Right atrium auricular region (tissue), 2 donors: ENCODE results near the gene GOLIM4. TPM values are rescaled to one million over a fixed set of nuclear protein-coding genes. Genes with fewer than 3 reads are reported as not detected.

ENCODE experiments used
- DNase-seq: peaks from one replicate; pipeline ENCODE4 v3.0.0-alpha.2; 2019; ENCODE audit warnings: low spot score
- H3K27ac ChIP-seq, 2 donors: fragments of 200-600 bp; sonication (generic); 1 replicate in 1 of 2; 2 replicates in 1 of 2; pipeline ENCODE4 v1.5.1; 2016 to 2019
- H3K27me3 ChIP-seq, 2 donors: fragments of 200-600 bp; sonication (generic); one replicate each; pipeline versions ENCODE4 v1.5.1 to v1.6.0; 2017 to 2019
- H3K36me3 ChIP-seq: fragments of 200-600 bp; sonication (generic); one replicate; pipeline ENCODE4 v1.5.1; 2016
- H3K4me1 ChIP-seq, 2 donors: fragments of 200-600 bp; sonication (generic); one replicate each; pipeline versions ENCODE4 v1.5.1 to v1.6.0; 2017 to 2019
- H3K4me3 ChIP-seq, 2 donors: fragments of 200-600 bp; sonication (generic); 1 replicate in 1 of 2; 2 replicates in 1 of 2; pipeline ENCODE4 v1.5.1; 2017 to 2019; ENCODE audit warnings: mild to moderate bottlenecking in 1 of 2, moderate library complexity in 1 of 2
- H3K9me3 ChIP-seq, 2 donors: fragments of 200-600 bp; sonication (generic); one replicate each; pipeline ENCODE4 v1.5.1; 2019
- total RNA-seq, 2 donors: library from RNA; depleted of rRNA; stranded (reverse); fragments of >200 nt; gene quantifications; one replicate each; pipeline ENCODE4 v1.1.0, GENCODE V29; 2016
- TF ChIP-seq, protein P1 (sequence below), 2 donors: fragments of 200-600 bp; sonication (generic); IDR thresholded peaks; one replicate each; pipeline ENCODE4 v1.5.1; 2019; ENCODE audit warnings: antibody characterized with exemption in 2 of 2

GOLIM4 gene
- total RNA-seq, 2 donors from 2014 or later = 56.0 to 63.7 TPM

- Histone ChIP-seq H3K27ac (no peak overlapping the region), H3K4me1 (no peaks in the 10 kb centered on the region), H3K9me3 (peaks cover 0 to 10% of the 10 kb centered on the region in 2 donors), H3K4me3 (no peak overlapping the region), H3K36me3 (no peaks in the 10 kb centered on the region), H3K27me3 (no peaks in the 10 kb centered on the region)
- no peak for DNase-seq
- TF ChIP-seq, protein P1, sequence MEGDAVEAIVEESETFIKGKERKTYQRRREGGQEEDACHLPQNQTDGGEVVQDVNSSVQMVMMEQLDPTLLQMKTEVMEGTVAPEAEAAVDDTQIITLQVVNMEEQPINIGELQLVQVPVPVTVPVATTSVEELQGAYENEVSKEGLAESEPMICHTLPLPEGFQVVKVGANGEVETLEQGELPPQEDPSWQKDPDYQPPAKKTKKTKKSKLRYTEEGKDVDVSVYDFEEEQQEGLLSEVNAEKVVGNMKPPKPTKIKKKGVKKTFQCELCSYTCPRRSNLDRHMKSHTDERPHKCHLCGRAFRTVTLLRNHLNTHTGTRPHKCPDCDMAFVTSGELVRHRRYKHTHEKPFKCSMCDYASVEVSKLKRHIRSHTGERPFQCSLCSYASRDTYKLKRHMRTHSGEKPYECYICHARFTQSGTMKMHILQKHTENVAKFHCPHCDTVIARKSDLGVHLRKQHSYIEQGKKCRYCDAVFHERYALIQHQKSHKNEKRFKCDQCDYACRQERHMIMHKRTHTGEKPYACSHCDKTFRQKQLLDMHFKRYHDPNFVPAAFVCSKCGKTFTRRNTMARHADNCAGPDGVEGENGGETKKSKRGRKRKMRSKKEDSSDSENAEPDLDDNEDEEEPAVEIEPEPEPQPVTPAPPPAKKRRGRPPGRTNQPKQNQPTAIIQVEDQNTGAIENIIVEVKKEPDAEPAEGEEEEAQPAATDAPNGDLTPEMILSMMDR (IDR thresholded peaks at IDR 0.05) = no peak
These were observed 92.8 kb downstream of the GOLIM4 start for GRCh38 chr3:168002786-168003368.

DNA sequence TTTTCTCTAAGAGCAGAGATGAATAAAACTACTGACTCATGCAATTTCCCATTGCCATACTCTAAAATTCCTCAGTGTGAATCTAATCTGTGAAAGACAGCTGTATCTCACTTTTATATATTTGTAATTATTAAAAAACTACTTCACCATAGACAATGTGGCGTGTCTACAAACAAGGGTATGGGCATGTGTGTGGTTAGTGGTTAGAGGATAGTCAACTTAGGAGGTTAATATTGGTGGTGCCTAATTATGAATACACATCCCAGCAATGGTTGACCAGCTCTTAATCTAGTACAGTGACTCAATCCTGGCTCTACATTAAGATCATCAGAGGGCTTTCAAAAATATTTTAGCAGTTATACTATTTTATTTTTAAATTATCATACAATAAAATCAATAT is 94.5 kb downstream of the GOLIM4 start:
- H3K9me3 ChIP-seq = peaks cover 0 to 10% of the 10 kb centered on the region in 2 donors
- H3K27ac ChIP-seq = no peak overlapping the region
- no peak for DNase-seq
- H3K4me3 ChIP-seq = no peak overlapping the region
- H3K27me3 ChIP-seq = no peaks in the 10 kb centered on the region
- no peaks in the 10 kb centered on the region for H3K4me1 ChIP-seq
- TF ChIP-seq, protein P1 (IDR thresholded peaks at IDR 0.05) = no peak
- no peaks in the 10 kb centered on the region for H3K36me3 ChIP-seq

DNA sequence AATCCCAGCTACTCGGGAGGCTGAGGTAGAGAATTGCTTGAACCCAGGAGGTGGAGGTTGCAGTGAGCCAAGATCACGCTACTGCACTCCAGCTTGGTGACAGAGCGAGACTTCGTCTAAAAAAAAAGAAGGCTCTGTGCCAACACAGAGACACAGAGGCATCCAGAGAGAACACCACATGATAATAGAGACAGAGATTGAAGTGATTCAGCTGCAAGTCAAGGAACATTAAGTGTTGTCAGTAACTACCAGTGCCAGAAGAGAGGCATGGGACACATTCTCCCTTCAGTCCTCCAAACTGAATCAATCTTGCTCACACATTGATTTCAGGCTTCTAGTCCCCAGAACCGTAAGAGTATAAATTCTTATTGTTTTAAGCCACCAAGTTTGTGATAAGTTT is 97.5 kb downstream of the GOLIM4 start:
- Histone ChIP-seq H3K4me3 (no peak overlapping the region), H3K36me3 (no peaks in the 10 kb centered on the region), H3K9me3 (peaks cover 0 to 8% of the 10 kb centered on the region in 2 donors), H3K27ac (no peak overlapping the region), H3K27me3 (no peaks in the 10 kb centered on the region), H3K4me1 (no peaks in the 10 kb centered on the region)
- DNase-seq = no peak
- TF ChIP-seq, protein P1 (IDR thresholded peaks at IDR 0.05) = no peak

DNA sequence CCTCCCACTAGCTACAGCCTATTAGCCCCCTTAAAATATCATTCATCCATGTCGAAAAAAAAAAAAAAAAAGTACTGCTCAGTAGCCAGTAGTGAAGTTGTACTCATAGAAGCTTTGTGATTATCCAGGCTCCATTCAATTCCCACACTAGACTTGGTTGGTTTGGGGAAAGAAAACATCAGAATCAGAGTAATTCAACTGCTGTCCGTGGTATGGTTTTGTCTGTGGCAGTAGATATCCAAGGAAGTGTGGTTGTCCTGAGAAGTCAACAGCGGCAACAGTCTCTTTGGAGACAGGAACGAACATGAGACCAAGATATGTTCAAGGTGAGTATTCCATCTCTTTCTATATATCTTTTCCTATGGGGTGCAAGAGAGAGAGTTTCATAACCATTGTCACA is 99.2 kb downstream of the GOLIM4 start:
- TF ChIP-seq, protein P1 (IDR thresholded peaks at IDR 0.05) = no peak
- Histone ChIP-seq H3K4me1 (no peaks in the 10 kb centered on the region), H3K27me3 (no peaks in the 10 kb centered on the region), H3K36me3 (no peaks in the 10 kb centered on the region), H3K4me3 (no peak overlapping the region), H3K27ac (no peak overlapping the region), H3K9me3 (no peaks in the 10 kb centered on the region)
- DNase-seq = no peak

DNA sequence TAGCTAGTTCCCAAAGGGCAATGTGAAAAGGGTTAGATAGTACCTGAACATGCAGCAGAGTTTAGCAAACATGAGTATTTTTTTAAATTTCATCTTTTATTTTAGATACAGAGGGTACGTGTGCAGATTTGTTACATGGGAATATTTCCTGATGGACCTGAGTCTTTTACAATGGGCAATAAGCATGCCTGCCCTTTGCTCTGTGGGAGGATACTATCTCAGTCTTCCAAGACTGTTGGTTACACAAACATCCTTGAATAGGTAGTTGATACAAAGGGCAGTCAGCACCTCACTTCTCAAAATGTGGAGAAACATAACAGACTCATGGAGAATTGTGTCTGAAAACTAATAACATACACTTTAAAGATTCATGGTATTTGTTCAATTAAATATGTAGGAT is 103.3 kb downstream of the GOLIM4 start:
- Histone ChIP-seq H3K9me3 (no peaks in the 10 kb centered on the region), H3K27me3 (no peaks in the 10 kb centered on the region), H3K27ac (no peak overlapping the region), H3K4me1 (peaks cover 0 to 5% of the 10 kb centered on the region in 2 donors), H3K4me3 (no peak overlapping the region), H3K36me3 (no peaks in the 10 kb centered on the region)
- TF ChIP-seq, protein P1 (IDR thresholded peaks at IDR 0.05) = no peak
- DNase-seq = no peak

DNA sequence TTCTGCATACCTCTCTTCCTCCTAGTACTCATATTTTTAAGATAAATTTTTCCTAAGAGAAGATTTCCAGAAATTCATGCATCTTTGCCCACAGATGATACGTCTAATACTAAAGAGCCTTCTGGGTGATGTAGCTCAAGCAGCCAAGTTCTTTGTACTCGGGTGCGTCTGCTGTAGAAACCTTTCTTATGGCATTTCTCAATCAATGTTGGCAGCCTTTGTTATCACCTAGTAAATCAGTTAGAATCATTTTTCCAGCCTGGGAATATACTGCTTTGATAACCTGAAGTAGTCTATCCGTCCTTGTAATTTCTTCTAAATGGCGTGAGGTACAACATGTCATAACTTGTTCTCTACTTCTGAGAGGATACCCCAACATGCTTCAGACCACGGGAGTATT is 104.5 kb downstream of the GOLIM4 start:
- Histone ChIP-seq H3K27ac (no peak overlapping the region), H3K27me3 (no peaks in the 10 kb centered on the region), H3K9me3 (no peaks in the 10 kb centered on the region), H3K4me3 (no peak overlapping the region), H3K36me3 (no peaks in the 10 kb centered on the region), H3K4me1 (peaks cover 0 to 5% of the 10 kb centered on the region in 2 donors)
- no peak for DNase-seq
- TF ChIP-seq, protein P1 (IDR thresholded peaks at IDR 0.05) = no peak
